Smooth muscle cell (in vitro differentiated cells): ENCODE results near the gene LORICRIN. TPM values are rescaled to one million over a fixed set of nuclear protein-coding genes. Genes with fewer than 3 reads are reported as not detected.

Experiments used
- DNase-seq: peaks from one replicate; lab custom pipeline; 2025; ENCODE audit not compliant: unreplicated experiment; lab: John Stamatoyannopoulos, UW
- H2AFZ ChIP-seq: fragments of 200-600 bp; sonication (generic); 2 replicates; pipeline ENCODE4 v1.6.0; 2016; ENCODE audit warnings: antibody characterized with exemption, low read depth, mild to moderate bottlenecking
- H3F3A ChIP-seq: fragments of 200-600 bp; sonication (generic); 2 replicates; pipeline ENCODE4 v1.6.0; 2017; ENCODE audit warnings: antibody characterized with exemption, low read depth
- H3K27ac ChIP-seq: fragments of 200-600 bp; sonication (generic); 2 replicates; pipeline ENCODE4 v1.5.1; 2016; ENCODE audit warnings: low read depth, mild to moderate bottlenecking
- H3K27me3 ChIP-seq: fragments of 200-600 bp; sonication (generic); 2 replicates; pipeline ENCODE4 v1.6.1; 2016; ENCODE audit warnings: low read depth, mild to moderate bottlenecking
- H3K36me3 ChIP-seq: fragments of 200-600 bp; sonication (generic); 2 replicates; pipeline ENCODE4 v1.5.1; 2016; ENCODE audit warnings: low read depth
- H3K4me1 ChIP-seq: fragments of 200-600 bp; sonication (generic); 2 replicates; pipeline ENCODE4 v1.5.1; 2016; ENCODE audit warnings: low read depth
- H3K4me2 ChIP-seq: fragments of 200-600 bp; sonication (generic); 2 replicates; pipeline ENCODE4 v1.6.0; 2016; ENCODE audit warnings: mild to moderate bottlenecking
- H3K4me3 ChIP-seq: fragments of 200-600 bp; sonication (generic); 2 replicates; pipeline ENCODE4 v1.5.1; 2016; ENCODE audit warnings: mild to moderate bottlenecking
- H3K79me2 ChIP-seq: fragments of 200-600 bp; sonication (generic); 2 replicates; pipeline ENCODE4 v1.6.0; 2016; ENCODE audit warnings: low read depth, mild to moderate bottlenecking
- H3K9ac ChIP-seq: fragments of 200-600 bp; sonication (generic); 2 replicates; pipeline ENCODE4 v1.6.0; 2016; ENCODE audit warnings: low read depth
- H3K9me3 ChIP-seq: fragments of 200-600 bp; sonication (generic); replicated peaks from 2 replicates; pipeline ENCODE4 v1.5.1; 2016; ENCODE audit warnings: low read depth
- H4K20me1 ChIP-seq: fragments of 200-600 bp; sonication (generic); 2 replicates; pipeline ENCODE4 v1.6.0; 2016; ENCODE audit warnings: low read depth
- WGBS: methylation state at CpG from one replicate; pipeline ENCODE4 v1.1.7; 2016; ENCODE audit warnings: low lambda C conversion rate; 5-methylcytosine and 5-hydroxymethylcytosine counted together
- polyA plus RNA-seq: library from polyadenylated mRNA; unstranded; fragments of >200 nt; fragmentation: Nextera tagmentation; extraction: Ambion mirVana; gene quantifications from 2 replicates; pipeline ENCODE4 v1.2.1, GENCODE V29; 2016
- total RNA-seq: library from RNA; depleted of rRNA; stranded (reverse); fragments of >200 nt; gene quantifications from 2 replicates; pipeline ENCODE4 v1.2.3, GENCODE V29; 2014
- TF ChIP-seq, protein P1 (sequence below): fragments of 200-600 bp; sonication (generic); IDR thresholded peaks from 2 replicates; pipeline ENCODE4 v1.5.1; 2017; ENCODE audit warnings: borderline replicate concordance, mild to moderate bottlenecking, antibody characterized with exemption; ENCODE audit not compliant: insufficient read depth, poor library complexity, severe bottlenecking

Gene LORICRIN
- total and polyA plus RNA-seq, 2 experiments from 2014 or later = not detected

GRCh38 chr1:153307221-153307600 lies 47.7 kb downstream of the LORICRIN start:
- Histone ChIP-seq H3K9ac (no peak overlapping the region), H4K20me1 (no peaks in the 10 kb centered on the region), H3K4me3 (no peak overlapping the region), H3K79me2 (no peaks in the 10 kb centered on the region), H3K27ac (no peak overlapping the region), H2AFZ (no peak overlapping the region), H3K36me3 (no peaks in the 10 kb centered on the region), H3F3A (no peaks in the 10 kb centered on the region), H3K27me3 (no peaks in the 10 kb centered on the region), H3K9me3 (no peaks in the 10 kb centered on the region), H3K4me1 (no peaks in the 10 kb centered on the region), H3K4me2 (no peak overlapping the region)
- WGBS = 85% methylated on average over 10 of the region's 10 CpGs
- TF ChIP-seq, protein P1, sequence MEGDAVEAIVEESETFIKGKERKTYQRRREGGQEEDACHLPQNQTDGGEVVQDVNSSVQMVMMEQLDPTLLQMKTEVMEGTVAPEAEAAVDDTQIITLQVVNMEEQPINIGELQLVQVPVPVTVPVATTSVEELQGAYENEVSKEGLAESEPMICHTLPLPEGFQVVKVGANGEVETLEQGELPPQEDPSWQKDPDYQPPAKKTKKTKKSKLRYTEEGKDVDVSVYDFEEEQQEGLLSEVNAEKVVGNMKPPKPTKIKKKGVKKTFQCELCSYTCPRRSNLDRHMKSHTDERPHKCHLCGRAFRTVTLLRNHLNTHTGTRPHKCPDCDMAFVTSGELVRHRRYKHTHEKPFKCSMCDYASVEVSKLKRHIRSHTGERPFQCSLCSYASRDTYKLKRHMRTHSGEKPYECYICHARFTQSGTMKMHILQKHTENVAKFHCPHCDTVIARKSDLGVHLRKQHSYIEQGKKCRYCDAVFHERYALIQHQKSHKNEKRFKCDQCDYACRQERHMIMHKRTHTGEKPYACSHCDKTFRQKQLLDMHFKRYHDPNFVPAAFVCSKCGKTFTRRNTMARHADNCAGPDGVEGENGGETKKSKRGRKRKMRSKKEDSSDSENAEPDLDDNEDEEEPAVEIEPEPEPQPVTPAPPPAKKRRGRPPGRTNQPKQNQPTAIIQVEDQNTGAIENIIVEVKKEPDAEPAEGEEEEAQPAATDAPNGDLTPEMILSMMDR = no peak
- DNase-seq = no peak

DNA sequence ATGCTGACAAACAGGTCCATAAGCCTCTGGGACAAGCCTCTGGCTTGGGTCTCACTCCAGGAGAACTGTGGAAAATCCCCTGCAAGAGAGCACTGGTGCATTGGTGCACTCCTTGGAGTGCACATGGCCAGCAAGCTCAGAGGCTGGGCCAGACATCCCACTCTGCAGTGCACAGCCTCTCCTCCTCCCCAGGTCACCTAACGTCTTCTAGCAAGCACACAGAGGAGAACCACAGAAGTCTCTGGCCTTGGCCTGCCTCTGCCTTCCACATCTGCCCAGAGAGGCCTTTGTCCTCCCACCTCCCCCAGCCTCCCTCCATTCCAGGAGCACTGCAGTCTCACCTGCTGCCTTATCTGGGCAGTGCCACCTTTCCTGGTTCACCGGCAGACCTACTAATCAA lies 49.1 kb downstream of the LORICRIN start:
- TF ChIP-seq, protein P1 = no peak
- Histone ChIP-seq H3F3A (no peaks in the 10 kb centered on the region), H2AFZ (no peak overlapping the region), H3K4me1 (no peaks in the 10 kb centered on the region), H3K79me2 (no peaks in the 10 kb centered on the region), H3K27me3 (no peaks in the 10 kb centered on the region), H3K4me2 (no peak overlapping the region), H3K36me3 (no peaks in the 10 kb centered on the region), H3K9me3 (no peaks in the 10 kb centered on the region), H3K9ac (no peak overlapping the region), H4K20me1 (no peaks in the 10 kb centered on the region), H3K27ac (no peak overlapping the region), H3K4me3 (no peak overlapping the region)
- WGBS = 89% methylated on average over 1 of the region's 2 CpGs
- DNase-seq = no peak

DNA sequence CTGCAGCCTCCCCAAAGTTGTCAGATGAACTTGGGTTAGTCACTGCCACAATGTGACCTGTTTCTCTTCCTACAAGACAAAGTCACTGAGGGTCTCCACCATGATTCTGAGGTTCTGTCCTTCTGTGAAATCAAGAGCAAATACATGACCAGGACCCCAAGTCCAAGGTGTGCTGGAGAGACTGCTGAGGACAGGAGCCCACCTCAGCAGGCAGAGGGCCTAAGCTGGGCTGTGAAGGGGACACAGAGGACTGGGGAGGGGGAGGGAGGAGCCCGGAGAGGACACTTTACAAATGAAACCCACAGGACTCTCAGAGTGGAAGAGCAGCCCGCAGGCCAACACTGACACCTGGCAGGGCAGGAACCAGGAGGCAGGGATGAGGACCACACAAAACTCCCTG lies 50.0 kb downstream of the LORICRIN start:
- TF ChIP-seq, protein P1 = no peak
- Histone ChIP-seq H3K79me2 (no peaks in the 10 kb centered on the region), H4K20me1 (no peaks in the 10 kb centered on the region), H3K4me2 (no peak overlapping the region), H3F3A (no peaks in the 10 kb centered on the region), H3K4me1 (no peaks in the 10 kb centered on the region), H3K27me3 (no peaks in the 10 kb centered on the region), H3K9me3 (no peaks in the 10 kb centered on the region), H3K4me3 (no peak overlapping the region), H3K9ac (no peak overlapping the region), H3K27ac (no peak overlapping the region), H2AFZ (no peak overlapping the region), H3K36me3 (no peaks in the 10 kb centered on the region)
- WGBS = 58% methylated on average over 2 of the region's 2 CpGs
- no peak for DNase-seq

GRCh38 chr1:153310526-153310925 lies 51.0 kb downstream of the LORICRIN start:
- no peak overlapping the region for H2AFZ ChIP-seq
- H3F3A ChIP-seq = no peaks in the 10 kb centered on the region
- no peak for DNase-seq
- no peak overlapping the region for H3K27ac ChIP-seq
- no peaks in the 10 kb centered on the region for H3K9me3 ChIP-seq
- TF ChIP-seq, protein P1 = no peak
- no peaks in the 10 kb centered on the region for H3K27me3 ChIP-seq
- no peaks in the 10 kb centered on the region for H4K20me1 ChIP-seq
- H3K4me1 ChIP-seq = no peaks in the 10 kb centered on the region
- no peak overlapping the region for H3K4me2 ChIP-seq
- H3K9ac ChIP-seq = no peak overlapping the region
- no peak overlapping the region for H3K4me3 ChIP-seq
- H3K36me3 ChIP-seq = no peaks in the 10 kb centered on the region
- 67% methylated on average over 7 of the region's 7 CpGs for WGBS
- H3K79me2 ChIP-seq = no peaks in the 10 kb centered on the region

Other genes with a start within 250 kb of the LORICRIN start
- gene SPRR1B, start 228.5 kb upstream of the LORICRIN start, total RNA-seq = 23.8 and 46.5 TPM in 2 replicates
- 38.0 and 82.8 TPM in 2 replicates for gene SPRR1B, start 228.5 kb upstream of the LORICRIN start, polyA plus RNA-seq
- 8.8 and 12.4 TPM in 2 replicates for gene SPRR2D, start 218.6 kb upstream of the LORICRIN start, total RNA-seq
- 8.1 and 16.9 TPM in 2 replicates for gene SPRR2D, start 218.6 kb upstream of the LORICRIN start, polyA plus RNA-seq
- gene SPRR2A, start 202.2 kb upstream of the LORICRIN start, total RNA-seq = not detected in 2 replicates
- gene SPRR2A, start 202.2 kb upstream of the LORICRIN start, polyA plus RNA-seq = 0.45 and 1.5 TPM in 2 replicates
- not detected in 2 replicates for gene SPRR2B, start 188.1 kb upstream of the LORICRIN start, total RNA-seq
- 2.8 TPM in 1 of 2 replicates, not detected in the other for gene SPRR2B, start 188.1 kb upstream of the LORICRIN start, polyA plus RNA-seq
- 1.4 TPM in 1 of 2 replicates, not detected in the other for gene SPRR2E, start 165.2 kb upstream of the LORICRIN start, total RNA-seq
- gene SPRR2E, start 165.2 kb upstream of the LORICRIN start, polyA plus RNA-seq = 2.7 and 8.5 TPM in 2 replicates
- gene SPRR2F, start 146.2 kb upstream of the LORICRIN start, total RNA-seq = not detected in 2 replicates
- not detected in 2 replicates for gene SPRR2F, start 146.2 kb upstream of the LORICRIN start, polyA plus RNA-seq
- gene SPRR2G, start 108.8 kb upstream of the LORICRIN start, total RNA-seq = 22.0 and 39.7 TPM in 2 replicates
- gene SPRR2G, start 108.8 kb upstream of the LORICRIN start, polyA plus RNA-seq = 35.4 and 103 TPM in 2 replicates
- gene LELP1, start 56.3 kb upstream of the LORICRIN start, total RNA-seq = not detected in 2 replicates
- not detected in 2 replicates for gene LELP1, start 56.3 kb upstream of the LORICRIN start, polyA plus RNA-seq
- 7.4 and 9.0 TPM in 2 replicates for gene PRR9, start 42.1 kb upstream of the LORICRIN start, total RNA-seq
- gene PRR9, start 42.1 kb upstream of the LORICRIN start, polyA plus RNA-seq = 1.0 and 3.0 TPM in 2 replicates
- not detected in 2 replicates for gene PGLYRP3, start 53.3 kb downstream of the LORICRIN start, total RNA-seq
- 0.31 TPM in 1 of 2 replicates, not detected in the other for gene PGLYRP3, start 53.3 kb downstream of the LORICRIN start, polyA plus RNA-seq
- gene PGLYRP4, start 89.2 kb downstream of the LORICRIN start, total RNA-seq = 0.54 and 1.1 TPM in 2 replicates
- 0.43 and 0.64 TPM in 2 replicates for gene PGLYRP4, start 89.2 kb downstream of the LORICRIN start, polyA plus RNA-seq
- gene S100A9, start 98.2 kb downstream of the LORICRIN start, total RNA-seq = 125 and 197 TPM in 2 replicates
- 39.8 and 81.9 TPM in 2 replicates for gene S100A9, start 98.2 kb downstream of the LORICRIN start, polyA plus RNA-seq
- not detected in 2 replicates for gene S100A12, start 115.9 kb downstream of the LORICRIN start, total RNA-seq
- not detected in 2 replicates for gene S100A12, start 115.9 kb downstream of the LORICRIN start, polyA plus RNA-seq
- not detected in 2 replicates for gene S100A8, start 131.4 kb downstream of the LORICRIN start, total RNA-seq
- gene S100A8, start 131.4 kb downstream of the LORICRIN start, polyA plus RNA-seq = 0.79 TPM in 1 of 2 replicates, not detected in the other
- not detected in 2 replicates for gene S100A7A, start 156.8 kb downstream of the LORICRIN start, total RNA-seq
- not detected in 2 replicates for gene S100A7A, start 156.8 kb downstream of the LORICRIN start, polyA plus RNA-seq
- not detected in 2 replicates for gene S100A7, start 201.0 kb downstream of the LORICRIN start, total RNA-seq
- gene S100A7, start 201.0 kb downstream of the LORICRIN start, polyA plus RNA-seq = not detected in 2 replicates